NCI-H1436 (cell line): ENCODE results near the gene IGFLR1.
A peak's percentile ranks its signal among the peaks of the same experiment; 100 is the strongest.
"Not testable (repeated sequence)": the region's sequence is repeated elsewhere in the genome, so short reads cannot be mapped to it uniquely, and the experiment has no call there.

ENCODE experiments used
- DNase-seq: peaks from one replicate; lab custom pipeline; 2025; lab: John Stamatoyannopoulos, UW

IGFLR1 gene

GRCh38 chr19:35724132-35724531 lies 18.1 kb downstream of the IGFLR1 start:
- DNase-seq, result not testable (repeated sequence)

GRCh38 chr19:35723671-35724070 lies 18.6 kb downstream of the IGFLR1 start:
- DNase-seq, result no peak

GRCh38 chr19:35722897-35723296 lies 19.4 kb downstream of the IGFLR1 start:
- DNase-seq, result no peak

GRCh38 chr19:35722461-35722860 lies 19.8 kb downstream of the IGFLR1 start:
- no peak for DNase-seq

- DNase-seq, result no peak
These were observed 20.9 kb downstream of the IGFLR1 start for GRCh38 chr19:35721374-35721773.

- no peak for DNase-seq
These were observed 21.6 kb downstream of the IGFLR1 start for GRCh38 chr19:35720648-35721047.

- DNase-seq, result no peak
These were observed 22.1 kb downstream of the IGFLR1 start for GRCh38 chr19:35720163-35720524.

GRCh38 chr19:35719402-35720162 lies 22.7 kb downstream of the IGFLR1 start:
- no peak for DNase-seq

- DNase-seq, result no peak
These were observed 23.8 kb downstream of the IGFLR1 start for GRCh38 chr19:35718345-35719041.

- DNase-seq, result no peak
These were observed 24.4 kb downstream of the IGFLR1 start, which contains the start of gene KMT2B for GRCh38 chr19:35717665-35718344. KMT2B (plus strand) TSS chr19:35718003; CDS start chr19:35718019, 16 bp downstream.

- peak; percentile 94 for DNase-seq
These were observed 25.2 kb downstream of the IGFLR1 start for GRCh38 chr19:35716801-35717664.

- DNase-seq, result no peak
These were observed 26.1 kb downstream of the IGFLR1 start for GRCh38 chr19:35715981-35716800.

- no peak for DNase-seq
These were observed 26.9 kb downstream of the IGFLR1 start for GRCh38 chr19:35715355-35715809.

GRCh38 chr19:35714601-35715354 lies 27.5 kb downstream of the IGFLR1 start:
- no peak for DNase-seq

- no peak for DNase-seq
These were observed 28.3 kb downstream of the IGFLR1 start for GRCh38 chr19:35713904-35714495.

- no peak for DNase-seq
These were observed 28.8 kb downstream of the IGFLR1 start for GRCh38 chr19:35713506-35713850.

- DNase-seq, result no peak
These were observed 29.4 kb downstream of the IGFLR1 start for GRCh38 chr19:35712567-35713505.

GRCh38 chr19:35710784-35711723 lies 31.2 kb downstream of the IGFLR1 start:
- DNase-seq, result no peak
